GM18508 (cell line): Measurements from ENCODE around the gene C3orf52.

ENCODE experiments used
- ATAC-seq: cut with Tn5 transposase; IDR thresholded peaks from one replicate; pipeline ENCODE4 v1.9.1; 2021; ENCODE audit warnings: moderate number of reproducible peaks; ENCODE audit not compliant: insufficient read depth, unreplicated experiment

C3orf52 gene

DNA sequence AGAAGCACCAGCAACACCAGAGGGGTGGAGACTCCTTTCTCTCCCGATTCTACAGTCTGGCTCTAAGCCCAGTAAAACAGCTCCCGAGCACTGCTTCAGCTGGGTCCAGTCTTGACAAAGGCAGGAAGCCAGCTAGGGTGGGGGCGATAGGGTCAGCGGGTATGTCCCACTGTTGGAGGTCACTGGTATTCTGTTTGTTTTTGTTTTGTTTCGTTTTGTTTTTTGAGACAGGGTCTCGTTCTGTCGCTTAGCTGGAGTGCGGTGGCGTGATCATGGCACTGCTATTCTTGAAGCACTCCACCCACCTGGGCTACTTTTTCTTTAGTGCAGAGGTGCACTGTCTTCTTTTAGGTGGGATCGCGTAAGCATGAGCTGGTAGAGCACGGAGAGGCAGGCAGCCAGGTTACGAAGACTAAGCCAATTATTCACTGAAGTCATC is 30.6 kb downstream of the C3orf52 start:
- no peak for ATAC-seq

DNA sequence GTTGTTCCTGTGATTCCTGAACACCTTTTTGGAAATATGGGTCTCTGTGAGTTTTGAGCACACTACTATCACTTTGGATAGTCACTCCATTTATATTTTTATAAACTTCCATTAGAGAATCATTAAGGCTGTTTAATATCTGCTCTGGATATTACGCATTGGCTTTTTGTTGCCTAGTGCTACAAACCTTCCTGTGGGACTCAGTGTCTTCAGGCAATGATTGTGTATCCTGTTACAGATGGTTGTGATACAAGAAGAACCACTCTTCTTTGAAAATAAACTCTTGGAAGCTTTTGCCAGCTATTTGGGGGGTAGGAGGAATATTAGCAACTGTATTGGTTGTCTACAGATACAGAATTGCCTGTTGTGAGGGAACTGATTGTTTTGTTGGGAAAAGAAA is 31.2 kb downstream of the C3orf52 start:
- ATAC-seq = no peak

DNA sequence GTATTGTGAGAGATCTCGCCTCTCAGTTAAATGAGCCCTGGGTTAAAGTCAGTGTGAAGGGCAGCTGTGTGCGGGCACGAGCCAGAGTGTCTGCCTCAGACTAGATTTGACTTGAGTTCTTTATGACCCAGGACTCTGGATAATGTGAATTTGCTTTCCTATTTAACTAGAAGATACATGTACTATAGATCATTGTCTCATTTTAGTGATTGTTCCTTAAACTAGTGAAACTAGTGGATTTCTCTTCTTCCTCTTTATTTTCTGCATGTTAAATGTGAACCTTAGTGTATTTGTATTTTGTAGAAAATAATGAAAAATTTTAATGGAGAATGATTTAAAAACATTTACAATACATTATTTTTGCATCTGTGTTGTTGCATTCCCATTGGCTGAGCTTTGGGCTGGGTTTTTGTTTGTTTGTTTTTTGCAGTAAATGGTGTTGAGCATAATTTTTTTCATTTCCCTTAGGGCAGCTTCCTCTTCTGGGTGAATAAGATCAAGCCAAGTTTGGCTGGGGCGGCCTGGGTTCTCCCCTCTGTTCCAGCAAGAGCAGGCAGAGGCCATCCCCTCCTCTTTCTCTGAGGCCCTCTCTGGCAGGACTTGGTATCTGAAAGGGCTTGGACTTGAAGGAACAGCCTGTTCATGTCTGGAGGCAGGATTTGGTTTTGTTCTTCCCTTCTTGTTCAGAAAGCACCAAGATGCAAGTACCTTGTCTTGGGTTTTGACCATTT is 31.8 kb downstream of the C3orf52 start:
- no peak for ATAC-seq

DNA sequence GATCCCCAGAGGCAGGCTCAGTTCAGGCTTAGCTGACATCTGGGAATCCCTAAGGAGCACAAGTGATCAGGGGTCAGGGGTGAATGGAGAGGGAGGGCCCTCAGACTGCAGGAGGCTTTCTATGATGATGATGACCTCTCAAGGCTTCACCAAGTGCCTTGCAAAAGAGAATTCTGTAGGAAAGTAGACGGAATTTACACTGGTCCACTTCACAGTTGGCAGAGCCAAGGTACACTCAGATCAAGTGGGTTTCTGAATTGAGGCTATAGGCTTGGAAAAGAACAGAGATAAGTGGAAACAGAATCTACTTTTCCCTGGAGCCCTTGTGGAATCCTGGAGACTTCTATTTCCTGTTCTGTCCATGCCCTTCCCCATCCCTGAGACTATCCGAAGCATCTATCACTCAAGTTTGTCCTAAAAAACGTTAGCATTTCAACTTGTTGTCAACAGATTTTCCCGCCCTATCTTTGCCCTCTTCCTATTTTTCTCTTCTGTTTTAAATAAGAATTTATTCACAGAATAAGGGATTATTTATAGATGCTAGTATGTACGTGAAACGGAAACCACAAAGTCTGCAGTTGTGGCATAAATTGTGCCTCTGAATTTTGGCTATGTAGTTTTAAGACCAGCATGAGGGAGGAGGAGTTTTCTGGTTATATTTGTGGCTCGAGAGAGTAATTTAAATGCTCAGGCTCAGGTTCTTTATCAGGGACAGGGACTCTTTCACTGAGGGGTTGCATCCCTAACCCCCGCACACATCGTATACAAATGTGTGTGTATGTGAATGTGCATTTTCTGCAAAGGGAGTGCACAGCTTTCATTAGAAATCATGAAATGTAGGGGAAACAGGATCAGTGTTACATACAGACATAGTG is 34.0 kb downstream of the C3orf52 start:
- no peak for ATAC-seq

DNA sequence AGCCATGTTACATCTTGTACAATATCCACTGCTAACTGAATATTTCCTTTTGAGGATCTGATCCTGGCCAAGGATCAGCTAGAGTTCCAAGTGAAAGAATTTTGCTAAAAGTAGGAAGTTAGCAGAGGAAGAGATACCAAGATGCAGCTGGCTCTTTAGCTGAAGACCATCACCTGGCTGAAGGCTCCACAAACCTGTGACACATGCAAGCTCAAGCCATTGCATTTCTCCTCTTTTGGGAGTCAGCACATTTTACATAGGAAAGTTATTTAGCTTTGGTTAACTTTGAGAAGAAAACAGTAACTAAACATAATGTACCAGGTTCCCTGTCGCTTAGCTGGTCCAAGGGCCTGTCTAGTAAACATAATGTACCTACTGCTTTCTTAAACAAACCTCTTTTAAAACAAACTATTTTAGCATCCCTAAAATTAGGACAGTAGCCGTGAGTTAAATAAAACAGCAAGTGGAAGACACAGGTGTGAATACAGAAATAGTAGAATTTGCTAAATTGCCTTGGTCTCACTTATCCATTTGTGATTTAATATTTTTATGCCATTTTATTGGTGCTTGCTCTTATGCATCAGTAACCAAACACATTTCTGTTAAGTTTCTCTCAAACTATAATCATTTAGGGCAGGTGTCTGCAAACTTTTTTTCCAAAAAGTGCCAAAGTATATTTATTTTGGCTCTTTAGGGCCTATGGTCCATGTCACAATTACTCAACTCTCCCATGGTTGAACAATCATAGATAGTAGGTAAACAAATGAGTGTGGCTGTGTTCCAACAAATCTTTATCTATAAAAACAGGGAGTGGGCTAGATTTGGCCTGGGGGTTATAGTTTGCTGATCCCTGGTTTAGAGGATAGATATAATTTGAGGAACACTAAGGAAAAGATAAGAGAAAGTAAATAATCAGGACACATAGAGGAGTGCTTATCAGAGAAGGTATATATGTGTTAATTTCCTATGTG is 35.7 kb downstream of the C3orf52 start:
- no peak for ATAC-seq

DNA sequence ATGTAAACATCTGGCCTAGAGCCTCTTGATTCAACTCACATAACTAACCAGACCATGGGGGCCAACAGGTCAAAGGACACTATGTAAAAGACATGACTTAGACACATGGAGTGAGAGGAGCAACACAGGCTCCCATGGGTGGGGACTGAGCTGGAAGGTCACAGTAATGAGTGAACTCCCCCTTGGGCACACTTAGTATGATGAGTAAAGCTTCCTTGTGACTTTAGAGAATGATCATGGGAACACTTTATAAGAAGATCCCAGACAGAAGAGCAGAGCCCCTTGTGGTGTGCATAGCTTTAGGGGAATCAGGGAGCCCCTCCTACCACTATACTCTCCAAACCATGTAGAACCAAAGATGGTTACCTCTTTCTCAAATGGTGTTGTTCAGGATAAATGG is 36.7 kb downstream of the C3orf52 start:
- ATAC-seq = no peak

DNA sequence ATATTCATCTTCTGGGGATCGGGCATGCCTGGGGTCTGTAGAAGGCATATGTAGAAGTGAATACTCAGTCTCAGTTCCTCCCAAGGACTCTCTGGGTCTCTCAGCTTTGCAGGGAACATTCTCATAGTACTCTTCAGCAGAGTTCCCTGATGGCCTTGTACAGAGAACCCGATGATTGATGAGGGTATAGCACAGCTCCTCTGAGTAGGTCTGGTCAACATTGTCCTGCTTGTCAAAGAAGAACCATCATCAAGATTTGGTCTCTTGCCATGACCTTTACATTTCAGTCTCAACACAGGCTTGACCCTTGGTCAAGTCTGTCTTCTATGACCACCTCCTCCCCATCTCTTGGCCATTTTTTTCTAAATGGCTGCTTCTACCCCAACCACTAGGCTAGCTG is 37.4 kb downstream of the C3orf52 start:
- ATAC-seq = no peak

DNA sequence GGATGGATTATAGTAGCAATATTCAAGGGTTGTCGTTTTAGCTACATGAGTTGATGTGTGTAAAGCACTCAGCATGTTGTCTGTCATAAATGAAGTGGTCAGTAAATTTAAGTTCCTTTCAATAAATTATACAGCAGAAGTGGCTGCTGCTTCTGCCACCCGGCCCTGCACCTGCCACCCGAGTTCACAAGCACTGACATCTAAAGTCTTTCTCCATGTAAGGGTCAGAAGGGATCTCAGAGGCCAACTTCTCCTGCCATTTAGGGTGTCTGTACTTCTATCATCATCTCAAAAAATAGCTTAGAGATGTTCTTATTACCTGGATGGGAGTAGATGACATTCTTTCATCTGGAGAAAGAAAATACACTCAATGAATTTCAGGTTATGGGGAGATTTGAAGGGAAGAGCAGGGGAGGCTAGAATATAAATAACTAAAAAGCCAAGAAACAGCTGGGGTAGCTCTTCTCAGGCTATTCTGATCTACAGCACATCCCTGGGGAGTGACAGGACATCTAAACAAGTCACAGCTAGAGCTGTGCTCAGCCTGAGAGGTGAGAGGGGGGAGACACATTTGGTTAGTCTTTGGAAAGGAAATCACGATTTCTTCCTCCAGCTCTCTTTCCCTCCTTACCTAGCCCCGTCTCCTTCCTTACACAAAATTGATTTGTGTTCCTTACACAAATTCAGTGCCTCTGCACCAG is 38.9 kb downstream of the C3orf52 start:
- ATAC-seq = no peak

DNA sequence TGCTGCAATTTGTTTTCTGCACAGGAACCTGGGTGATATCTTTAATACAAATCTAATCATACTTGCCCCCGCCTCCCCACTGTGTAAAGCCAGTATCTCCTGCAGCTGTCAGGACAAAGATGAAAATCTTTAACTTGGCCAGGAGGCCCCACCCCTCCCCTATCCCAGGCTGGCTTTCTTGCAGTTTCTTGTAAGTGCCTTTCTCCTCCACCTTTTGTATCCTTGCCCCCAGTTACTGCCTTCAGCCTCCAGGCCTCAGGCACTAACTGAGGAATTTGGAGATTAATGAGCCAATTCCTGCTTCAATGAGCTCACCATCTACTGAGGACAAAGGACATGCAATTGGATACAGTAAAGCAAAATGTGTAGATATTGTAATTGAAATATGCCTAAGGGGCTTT is 40.3 kb downstream of the C3orf52 start:
- ATAC-seq = no peak

DNA sequence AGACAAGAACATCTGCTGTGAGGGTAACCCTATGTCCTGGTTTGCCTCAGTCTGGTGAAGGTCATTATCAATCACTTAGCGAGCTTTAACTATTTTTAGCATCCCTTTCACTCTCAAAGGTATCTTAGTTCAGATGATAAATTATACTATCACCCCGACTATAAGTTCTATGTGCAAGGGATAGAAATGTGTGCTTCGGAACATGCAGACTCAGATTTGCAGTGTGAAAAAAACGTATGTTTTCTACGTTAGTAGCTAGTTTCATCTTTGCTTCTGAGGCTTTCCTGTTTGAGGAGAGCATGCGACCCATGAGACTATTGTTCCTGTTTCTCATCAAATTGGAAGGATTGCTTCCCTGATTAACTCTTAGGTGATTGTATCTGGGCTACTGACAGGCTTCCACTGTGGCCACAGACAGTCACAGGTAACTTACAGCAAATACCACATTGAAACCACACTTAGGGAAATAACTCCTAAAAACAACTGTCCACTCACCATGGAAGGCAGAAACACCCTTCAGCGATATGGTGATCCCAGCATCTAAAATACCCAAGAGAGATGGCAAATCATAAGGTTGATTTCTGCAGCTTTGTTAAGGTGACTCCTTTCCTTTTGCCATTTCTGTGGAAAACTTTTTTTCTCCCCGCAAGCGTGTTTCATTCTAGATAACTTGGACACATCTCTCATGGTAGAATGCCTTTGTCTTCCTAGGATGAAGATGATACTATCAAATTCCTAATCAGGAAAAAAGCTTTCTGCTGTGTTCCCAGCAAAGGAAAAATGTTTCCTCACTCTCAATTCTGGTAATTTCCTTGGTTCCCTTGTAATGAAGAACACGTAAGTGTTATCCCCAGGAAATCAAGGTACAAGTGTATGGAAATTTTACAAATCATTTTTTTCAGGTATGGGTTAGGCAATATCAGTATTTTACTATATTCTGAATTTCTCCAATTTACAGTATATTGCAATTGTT is 41.6 kb downstream of the C3orf52 start:
- no peak for ATAC-seq

DNA sequence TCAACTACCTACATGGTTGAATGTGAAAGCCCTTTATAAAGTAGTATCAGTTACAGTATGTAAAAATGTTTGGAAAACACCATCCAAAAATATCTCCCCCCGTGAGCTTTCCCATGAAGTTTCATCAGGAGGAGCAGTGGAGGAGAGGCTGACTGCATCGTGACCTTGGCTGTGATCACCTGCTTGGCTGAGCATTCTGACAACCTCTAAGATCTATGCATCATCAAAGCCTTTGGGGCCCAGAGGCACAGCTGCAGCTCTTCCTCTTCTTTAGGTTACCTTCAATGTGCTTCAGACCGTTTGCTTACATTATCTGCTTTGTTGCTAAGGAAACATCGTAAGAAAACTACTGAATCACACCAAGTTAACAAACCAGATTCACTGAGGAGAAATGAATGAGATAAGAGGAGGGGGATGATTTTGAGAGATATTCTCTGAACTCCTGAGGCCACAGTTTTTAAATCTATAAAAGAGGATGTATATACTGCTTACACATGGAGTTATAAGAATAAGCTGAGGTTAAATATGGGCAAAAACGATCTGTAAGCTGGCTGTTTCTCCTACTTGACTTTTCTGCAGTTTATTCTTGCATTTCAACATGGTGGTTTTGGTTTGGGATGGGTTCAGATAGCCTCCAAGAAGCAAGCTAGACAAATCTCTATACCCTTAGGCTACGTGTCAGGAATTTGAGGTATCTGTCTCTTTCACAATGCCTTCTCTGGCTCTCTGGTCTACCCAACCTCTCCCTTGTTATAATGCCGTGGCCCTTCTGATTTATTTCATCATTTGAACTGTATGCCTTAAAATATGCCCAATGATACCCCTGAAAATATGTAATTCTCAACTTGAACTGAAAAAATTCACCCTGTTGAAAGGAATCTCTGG is 42.9 kb downstream of the C3orf52 start:
- ATAC-seq = peak; percentile 33

DNA sequence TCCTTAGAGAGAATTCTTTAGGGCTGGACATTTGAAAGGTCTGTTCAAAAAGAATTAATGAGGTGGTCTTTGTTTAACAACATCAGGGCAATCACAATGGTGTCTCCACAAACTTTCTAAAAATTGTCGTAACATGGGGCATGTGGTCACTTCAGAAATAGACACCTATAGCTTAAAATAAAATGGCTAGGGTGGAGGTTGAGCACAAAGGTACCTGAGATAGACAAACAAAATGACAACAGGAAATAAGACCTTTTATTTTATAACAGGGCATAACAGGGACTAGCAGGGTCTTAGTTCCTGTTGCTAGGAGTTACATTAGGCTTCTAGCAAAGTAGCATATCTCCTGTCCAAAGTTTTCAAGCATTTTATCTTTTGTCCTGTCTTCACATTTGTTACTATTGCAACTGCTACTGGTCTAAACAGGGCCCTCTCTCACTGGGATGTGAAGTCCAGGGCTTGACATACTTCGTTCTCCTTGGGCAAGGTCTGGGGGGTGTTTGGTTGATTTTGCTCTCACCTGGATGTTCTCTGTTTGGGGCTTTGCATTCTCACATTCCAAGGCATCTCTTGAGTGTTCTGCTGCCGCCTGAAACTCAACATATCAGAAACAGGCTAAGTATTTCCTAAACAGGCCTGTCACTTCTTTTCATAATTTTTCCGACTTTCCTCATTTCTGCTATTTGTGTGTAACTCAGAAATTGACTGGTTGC is 43.9 kb downstream of the C3orf52 start:
- ATAC-seq = no peak

DNA sequence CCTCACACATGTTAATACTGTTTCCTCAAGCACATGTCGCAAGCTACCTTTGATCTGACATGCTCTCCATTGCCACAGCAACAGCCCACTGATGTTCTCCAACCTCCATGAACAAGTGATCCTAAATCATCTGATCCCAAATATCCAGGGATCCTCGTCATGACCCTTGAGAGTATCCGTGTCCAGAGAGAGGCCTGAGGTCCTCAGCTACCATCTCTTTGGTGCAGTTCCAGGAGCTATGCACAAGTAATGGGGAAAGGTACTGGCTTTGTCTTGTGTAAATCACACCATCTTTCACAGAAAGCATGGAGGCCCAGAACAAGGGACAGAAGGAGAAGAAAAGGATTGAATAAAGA is 44.4 kb downstream of the C3orf52 start:
- no peak for ATAC-seq

DNA sequence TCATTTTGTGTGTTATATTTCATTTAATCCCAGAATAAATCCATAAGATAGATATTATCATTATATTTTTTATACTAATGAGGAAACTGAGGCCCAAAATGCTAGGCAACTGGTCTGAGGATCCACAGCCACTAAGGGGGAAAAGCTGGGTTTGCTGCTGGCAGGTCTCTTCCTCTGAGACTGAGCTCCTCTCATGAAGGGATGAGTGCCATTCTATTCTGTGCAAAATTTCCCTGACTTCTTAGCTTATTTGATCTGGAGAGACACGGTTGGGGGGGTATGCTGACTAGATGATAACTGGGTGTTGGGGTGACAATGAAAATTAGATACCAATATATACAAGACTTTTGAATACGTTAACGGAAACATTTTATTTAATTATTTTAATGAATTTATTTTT is 44.9 kb downstream of the C3orf52 start:
- ATAC-seq = no peak

DNA sequence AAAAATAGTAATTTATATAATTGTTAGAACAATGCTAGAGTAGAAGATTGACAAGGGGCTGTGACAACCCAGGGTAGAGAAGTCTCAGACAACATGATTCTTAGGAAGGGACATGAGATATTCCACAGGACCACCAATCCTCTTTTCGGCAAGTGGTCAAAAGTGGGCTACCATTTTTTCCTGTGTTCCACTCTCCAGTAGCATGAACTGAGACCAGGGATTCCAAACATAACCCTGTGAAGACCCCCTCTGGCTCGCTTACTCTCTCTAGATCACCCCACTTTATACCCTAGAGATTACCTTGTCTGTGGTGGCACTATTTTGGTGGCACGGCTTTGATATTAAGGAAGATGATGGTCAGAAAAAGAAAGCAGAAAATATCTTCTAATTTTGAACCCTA is 45.9 kb downstream of the C3orf52 start:
- no peak for ATAC-seq

DNA sequence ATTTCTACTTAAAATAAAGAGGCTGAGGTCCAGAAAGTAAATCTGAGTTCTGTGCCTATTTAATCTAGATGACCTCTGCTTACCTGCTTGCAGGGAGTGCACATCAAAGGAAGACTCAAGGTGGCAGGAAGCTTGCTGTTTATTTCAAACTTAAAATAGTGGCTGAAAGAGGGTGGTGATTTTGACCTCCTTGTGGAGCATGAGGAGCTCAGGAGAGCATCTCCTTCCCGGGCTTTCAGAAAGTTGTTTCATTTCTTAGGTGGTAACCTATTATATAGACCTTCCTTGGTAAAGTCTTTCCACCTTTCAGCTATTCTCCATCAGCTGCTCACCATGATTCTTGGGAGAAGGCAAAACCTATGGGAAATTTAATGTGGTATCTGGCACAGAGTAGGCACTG is 46.4 kb downstream of the C3orf52 start:
- no peak for ATAC-seq

DNA sequence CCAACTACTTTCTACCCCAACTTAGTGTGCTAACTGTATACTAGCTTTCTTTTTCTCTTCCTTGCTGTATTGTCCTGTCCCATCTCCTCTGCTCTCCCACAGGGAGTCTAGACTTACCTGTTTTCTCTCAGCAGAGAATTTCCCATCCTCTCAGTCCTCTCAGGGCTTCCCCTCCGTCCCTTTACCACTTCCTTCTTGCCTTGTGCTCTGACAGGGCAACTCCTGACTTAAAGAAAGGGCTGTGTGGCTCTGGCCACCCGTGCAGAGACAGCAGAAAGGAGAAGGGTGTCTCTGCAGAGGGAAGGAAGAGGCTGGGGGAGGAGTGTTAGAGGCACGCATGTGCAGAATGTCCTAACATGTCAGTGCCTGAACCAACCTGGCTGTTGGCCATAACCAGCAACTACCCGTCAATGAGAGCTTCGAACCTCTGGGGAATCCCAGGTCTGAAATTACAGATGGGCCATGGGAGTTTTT is 46.8 kb downstream of the C3orf52 start, which contains the start of gene GCSAM:
GCSAM (minus strand) TSS at position 274 of the 474 bp plus-strand sequence; CDS start at position 146, 128 bp downstream.
- ATAC-seq = peak; percentile 57
